HCT116 (cell line): Measurements from ENCODE around the gene KPRP. TPM values are rescaled to one million over a fixed set of nuclear protein-coding genes. Genes with fewer than 3 reads are reported as not detected.

ENCODE experiments used
- CEBPB ChIP-seq: IDR thresholded peaks from 2 replicates; pipeline ENCODE4 v1.6.1; 2012; ENCODE audit warnings: low read depth
- EGR1 ChIP-seq: IDR thresholded peaks from 2 replicates; pipeline ENCODE4 v1.6.1; 2012; ENCODE audit warnings: low read depth
- EZH2phosphoT487 ChIP-seq: fragments of 200-600 bp; IDR thresholded peaks from 2 replicates; pipeline ENCODE4 v1.6.1; 2018; ENCODE audit warnings: antibody characterized with exemption, borderline replicate concordance
- FOSL1 ChIP-seq: IDR thresholded peaks from 2 replicates; pipeline ENCODE4 v1.6.1; 2012; ENCODE audit warnings: low read depth
- JUND ChIP-seq: IDR thresholded peaks from 2 replicates; pipeline ENCODE4 v1.6.1; 2012
- POLR2A ChIP-seq: IDR thresholded peaks from 2 replicates; pipeline ENCODE4 v1.7.0; 2011; ENCODE audit warnings: borderline replicate concordance; ENCODE audit not compliant: insufficient read depth, insufficient read length; ENCODE audit errors: extremely low read depth
- RAD21 ChIP-seq: IDR thresholded peaks from 2 replicates; pipeline ENCODE4 v1.6.1; 2012; ENCODE audit warnings: low read depth, mild to moderate bottlenecking
- SRF ChIP-seq: IDR thresholded peaks from 2 replicates; pipeline ENCODE4 v1.6.1; 2012; ENCODE audit warnings: low read depth
- TCF7L2 ChIP-seq: IDR thresholded peaks from 2 replicates; pipeline ENCODE4 v1.7.0; 2011; ENCODE audit warnings: borderline replicate concordance, inconsistent platforms; ENCODE audit not compliant: insufficient read depth, insufficient read length; ENCODE audit errors: extremely low read depth
- total RNA-seq: library from RNA; stranded (reverse); gene quantifications from one replicate; pipeline ENCODE4 v1.2.1, GENCODE V29; 2021; ENCODE audit not compliant: unreplicated experiment
- TF ChIP-seq, protein P1 (sequence below): IDR thresholded peaks from 2 replicates; pipeline ENCODE4 v1.6.1; 2011; ENCODE audit warnings: mild to moderate bottlenecking, low read length, moderate library complexity; ENCODE audit not compliant: insufficient replicate concordance; ENCODE audit errors: extremely low read depth
- TF ChIP-seq, protein P2 (sequence below): IDR thresholded peaks from 2 replicates; pipeline ENCODE4 v1.6.1; 2012
- TF ChIP-seq, protein P3 (sequence below): IDR thresholded peaks from 2 replicates; pipeline ENCODE4 v1.6.1; 2012
- TF ChIP-seq, protein P4 (sequence below), 3 experiments: fragments of 200-600 bp in 1 of 3; sonication (generic) in 1 of 3; IDR thresholded peaks in 2 of 3; conservative IDR thresholded peaks in 1 of 3; 2 replicates each; pipeline ENCODE4 v1.5.1; 2012 to 2017; ENCODE audit warnings: low read depth in 2 of 3, low read length in 2 of 3, antibody characterized with exemption in 1 of 3, borderline replicate concordance in 1 of 3, control low read depth in 1 of 3, mild to moderate bottlenecking in 1 of 3, mixed read lengths in 1 of 3, mixed run types in 1 of 3, moderate library complexity in 1 of 3; ENCODE audit not compliant: insufficient read depth in 1 of 3

The KPRP gene
- total RNA-seq, 1 experiment from 2014 or later, result not detected

DNA sequence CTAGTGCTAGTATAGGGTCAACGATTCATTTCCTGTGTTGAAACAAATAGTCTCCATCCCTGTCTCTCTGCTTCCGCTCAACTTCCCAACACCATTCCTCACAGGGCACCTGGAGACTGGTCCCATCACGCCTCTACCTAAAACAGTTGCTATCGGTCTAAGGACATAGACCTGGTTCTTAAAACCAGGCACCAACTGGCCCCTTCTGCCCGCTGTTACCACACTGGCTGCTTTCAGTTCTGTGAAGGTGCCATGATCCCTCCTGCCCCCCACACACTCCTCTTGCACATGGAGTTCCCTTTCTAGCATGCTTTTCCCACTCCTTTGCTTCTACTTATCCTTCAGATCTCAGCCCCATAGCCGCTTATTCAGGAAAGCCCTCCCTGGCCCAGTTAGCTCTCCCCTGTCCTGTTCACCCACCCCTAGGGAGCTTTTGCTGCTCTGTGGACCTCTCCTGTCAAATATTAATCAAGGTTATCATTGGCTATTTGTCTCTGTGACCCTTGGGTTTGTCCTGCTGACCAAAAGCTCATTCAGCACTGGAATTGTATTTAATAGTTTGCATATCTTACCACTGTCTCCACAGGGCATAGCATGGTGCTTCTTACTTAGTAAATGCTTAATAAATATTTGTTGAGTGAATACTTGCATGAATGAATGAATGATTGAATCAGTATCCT is 11.9 kb upstream of the KPRP start (continued):
- TF ChIP-seq, protein P1, sequence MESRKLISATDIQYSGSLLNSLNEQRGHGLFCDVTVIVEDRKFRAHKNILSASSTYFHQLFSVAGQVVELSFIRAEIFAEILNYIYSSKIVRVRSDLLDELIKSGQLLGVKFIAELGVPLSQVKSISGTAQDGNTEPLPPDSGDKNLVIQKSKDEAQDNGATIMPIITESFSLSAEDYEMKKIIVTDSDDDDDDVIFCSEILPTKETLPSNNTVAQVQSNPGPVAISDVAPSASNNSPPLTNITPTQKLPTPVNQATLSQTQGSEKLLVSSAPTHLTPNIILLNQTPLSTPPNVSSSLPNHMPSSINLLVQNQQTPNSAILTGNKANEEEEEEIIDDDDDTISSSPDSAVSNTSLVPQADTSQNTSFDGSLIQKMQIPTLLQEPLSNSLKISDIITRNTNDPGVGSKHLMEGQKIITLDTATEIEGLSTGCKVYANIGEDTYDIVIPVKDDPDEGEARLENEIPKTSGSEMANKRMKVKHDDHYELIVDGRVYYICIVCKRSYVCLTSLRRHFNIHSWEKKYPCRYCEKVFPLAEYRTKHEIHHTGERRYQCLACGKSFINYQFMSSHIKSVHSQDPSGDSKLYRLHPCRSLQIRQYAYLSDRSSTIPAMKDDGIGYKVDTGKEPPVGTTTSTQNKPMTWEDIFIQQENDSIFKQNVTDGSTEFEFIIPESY, result no peak
- TF ChIP-seq RAD21 (no peak), JUND (no peak), FOSL1 (no peak), EZH2phosphoT487 (no peak), SRF (no peak), CEBPB (no peak), TCF7L2 (no peak), EGR1 (no peak), POLR2A (no peak)
- TF ChIP-seq, protein P2, sequence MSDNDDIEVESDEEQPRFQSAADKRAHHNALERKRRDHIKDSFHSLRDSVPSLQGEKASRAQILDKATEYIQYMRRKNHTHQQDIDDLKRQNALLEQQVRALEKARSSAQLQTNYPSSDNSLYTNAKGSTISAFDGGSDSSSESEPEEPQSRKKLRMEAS, result no peak
- TF ChIP-seq, protein P3, sequence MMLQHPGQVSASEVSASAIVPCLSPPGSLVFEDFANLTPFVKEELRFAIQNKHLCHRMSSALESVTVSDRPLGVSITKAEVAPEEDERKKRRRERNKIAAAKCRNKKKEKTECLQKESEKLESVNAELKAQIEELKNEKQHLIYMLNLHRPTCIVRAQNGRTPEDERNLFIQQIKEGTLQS, result no peak
- TF ChIP-seq, protein P4, sequence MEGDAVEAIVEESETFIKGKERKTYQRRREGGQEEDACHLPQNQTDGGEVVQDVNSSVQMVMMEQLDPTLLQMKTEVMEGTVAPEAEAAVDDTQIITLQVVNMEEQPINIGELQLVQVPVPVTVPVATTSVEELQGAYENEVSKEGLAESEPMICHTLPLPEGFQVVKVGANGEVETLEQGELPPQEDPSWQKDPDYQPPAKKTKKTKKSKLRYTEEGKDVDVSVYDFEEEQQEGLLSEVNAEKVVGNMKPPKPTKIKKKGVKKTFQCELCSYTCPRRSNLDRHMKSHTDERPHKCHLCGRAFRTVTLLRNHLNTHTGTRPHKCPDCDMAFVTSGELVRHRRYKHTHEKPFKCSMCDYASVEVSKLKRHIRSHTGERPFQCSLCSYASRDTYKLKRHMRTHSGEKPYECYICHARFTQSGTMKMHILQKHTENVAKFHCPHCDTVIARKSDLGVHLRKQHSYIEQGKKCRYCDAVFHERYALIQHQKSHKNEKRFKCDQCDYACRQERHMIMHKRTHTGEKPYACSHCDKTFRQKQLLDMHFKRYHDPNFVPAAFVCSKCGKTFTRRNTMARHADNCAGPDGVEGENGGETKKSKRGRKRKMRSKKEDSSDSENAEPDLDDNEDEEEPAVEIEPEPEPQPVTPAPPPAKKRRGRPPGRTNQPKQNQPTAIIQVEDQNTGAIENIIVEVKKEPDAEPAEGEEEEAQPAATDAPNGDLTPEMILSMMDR (IDR thresholded peaks at IDR 0.05 in 2 of 3, conservative IDR thresholded peaks at IDR 0.05 in 1 of 3; ENCODE audit: borderline replicate concordance in 1 of 3, insufficient read depth in 1 of 3, low read depth in 2 of 3, low read length in 2 of 3), result no peak
